Stimulated activated CD8-positive, alpha-beta memory T cell treated with anti-CD3 and anti-CD28 coated beads, Interleukin-12 subunit alpha, Interleukin-12 subunit beta, amount 100 ng/mL, for 24 hours (primary cell): ENCODE results near the gene PDCL3.
A peak's percentile ranks its signal among the peaks of the same experiment; 100 is the strongest.

Experiments used
- DNase-seq: peaks from one replicate; pipeline ENCODE4 v3.0.0-alpha.2; 2020; ENCODE audit errors: extremely low read depth

The PDCL3 gene

DNA sequence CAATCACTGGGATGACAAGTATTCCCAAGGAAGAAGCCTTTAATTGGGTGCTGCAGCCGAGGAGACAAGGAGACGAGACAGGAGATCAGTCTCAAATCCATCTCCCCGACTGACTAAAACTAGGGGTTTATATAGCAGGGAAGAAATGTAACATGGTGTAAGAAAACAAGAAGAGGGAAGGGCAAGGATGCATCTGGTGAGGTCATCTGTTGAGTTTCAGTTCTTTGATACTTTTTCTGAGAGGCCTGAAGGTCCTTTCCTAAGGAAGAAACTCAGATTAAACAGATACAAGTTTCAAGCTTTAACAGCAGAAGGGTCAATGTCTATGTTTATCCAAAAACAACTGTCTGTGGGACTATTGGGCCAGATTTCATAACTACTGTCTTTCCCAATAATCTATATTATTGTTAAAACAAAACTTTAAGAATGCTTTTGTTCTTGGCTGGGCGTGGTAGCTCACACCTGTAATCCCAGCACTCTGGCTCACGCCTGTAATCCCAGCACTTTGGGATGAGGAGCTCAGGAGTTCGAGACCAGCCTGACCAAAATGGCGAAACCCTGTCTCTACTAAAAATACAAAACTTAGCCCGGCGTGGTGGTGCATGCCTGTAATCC, 2.5 kb upstream of the PDCL3 start:
- no peak for DNase-seq

DNA sequence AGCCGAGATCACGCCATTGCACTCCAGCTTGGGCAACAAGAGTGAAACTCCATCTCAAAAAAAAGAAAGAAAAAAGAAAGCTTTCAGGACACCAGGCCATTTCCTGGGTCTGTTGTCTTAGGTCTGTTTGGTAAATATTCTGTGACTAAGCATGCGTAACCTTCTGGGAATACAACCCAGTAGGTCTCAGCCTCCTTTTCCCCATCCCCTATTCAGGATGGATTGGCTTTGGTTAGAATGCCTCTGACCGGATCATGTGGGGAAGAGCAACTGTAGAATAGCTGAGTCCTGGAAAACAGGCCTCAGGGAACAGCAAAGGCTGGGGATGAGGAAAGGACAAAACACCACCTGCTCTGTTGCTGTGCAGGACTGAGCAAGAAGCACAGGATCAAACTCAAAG, 1.6 kb upstream of the PDCL3 start:
- no peak for DNase-seq

DNA sequence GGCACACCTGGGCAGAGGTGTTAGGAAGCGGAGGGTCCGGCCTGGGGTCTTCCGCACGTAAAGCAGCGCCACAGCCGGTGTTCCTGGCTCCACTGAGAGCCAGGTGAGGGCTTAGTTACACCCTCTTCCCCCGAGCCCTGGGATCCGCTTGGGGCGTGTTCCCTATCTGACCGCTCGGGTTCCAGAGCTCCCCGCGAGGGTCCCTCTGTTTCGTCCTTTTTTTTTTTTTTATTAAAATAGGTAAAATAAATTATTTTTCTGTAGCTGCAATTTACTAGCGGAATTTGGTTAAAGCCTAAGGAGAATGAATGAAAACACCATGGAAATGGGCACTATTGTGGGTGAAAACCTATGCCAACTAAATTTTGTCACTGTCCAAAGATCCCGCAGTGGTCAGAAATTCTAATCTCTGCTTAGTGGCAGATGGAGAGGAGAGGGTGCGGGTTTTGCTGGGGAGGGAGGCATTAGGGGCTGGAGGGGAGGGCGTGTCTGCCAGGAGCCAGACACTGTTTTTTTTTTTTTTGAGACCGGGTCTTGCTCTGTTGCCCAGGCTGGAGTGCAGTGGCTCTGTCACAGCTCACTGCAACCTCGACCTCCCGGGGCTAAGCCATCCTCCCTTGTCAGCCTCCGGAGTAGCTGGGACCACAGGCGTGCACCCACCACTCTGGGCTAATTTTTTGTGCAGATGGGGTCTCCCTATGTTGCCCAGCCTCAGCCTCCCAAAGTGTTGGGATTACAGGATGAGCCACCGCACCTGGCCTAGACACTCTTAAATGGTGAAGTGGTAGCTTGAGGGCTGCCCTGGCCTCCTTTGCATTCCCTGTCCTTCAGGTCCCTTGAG, 834 bp downstream of the PDCL3 start:
- no peak for DNase-seq

DNA sequence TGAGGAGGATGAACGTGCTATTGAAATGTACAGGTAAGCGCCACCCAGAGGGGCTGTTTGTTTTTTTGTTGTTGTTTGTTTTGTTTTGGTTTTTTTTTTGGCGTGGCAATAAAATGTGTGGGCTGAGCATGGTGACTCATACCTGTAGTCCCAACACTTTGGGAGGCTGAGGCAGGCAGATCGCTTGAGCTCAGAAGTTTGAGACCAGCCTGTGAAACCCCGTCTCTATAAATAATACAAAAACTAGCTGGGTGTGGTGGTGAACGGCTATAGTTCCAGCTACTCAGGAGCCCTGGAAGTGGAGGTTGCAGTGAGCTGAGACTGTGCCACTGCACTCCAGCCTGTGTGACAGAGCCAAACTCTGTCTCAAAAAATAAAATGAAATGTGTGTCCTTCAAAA, 6.2 kb downstream of the PDCL3 start:
- DNase-seq, result no peak

DNA sequence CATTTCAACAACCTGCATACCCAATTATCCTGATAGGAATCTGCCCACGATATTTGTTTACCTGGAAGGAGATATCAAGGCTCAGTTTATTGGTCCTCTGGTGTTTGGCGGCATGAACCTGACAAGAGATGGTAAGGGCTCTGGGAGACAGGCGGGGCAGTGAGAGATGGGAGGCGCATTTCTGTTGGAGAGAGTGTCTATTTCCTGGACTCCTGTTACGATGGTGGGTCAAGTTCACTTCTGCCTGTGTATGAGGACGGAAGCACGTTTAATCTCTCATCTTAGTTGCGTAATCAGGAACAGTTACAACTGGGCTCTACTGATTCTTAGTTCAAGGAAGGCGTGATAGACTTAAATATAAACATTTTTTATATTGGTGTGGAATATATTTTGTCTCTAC, 8.9 kb downstream of the PDCL3 start:
- DNase-seq, result no peak

GRCh38 chr2:100577777-100578176, 15.0 kb downstream of the PDCL3 start:
- no peak for DNase-seq

DNA sequence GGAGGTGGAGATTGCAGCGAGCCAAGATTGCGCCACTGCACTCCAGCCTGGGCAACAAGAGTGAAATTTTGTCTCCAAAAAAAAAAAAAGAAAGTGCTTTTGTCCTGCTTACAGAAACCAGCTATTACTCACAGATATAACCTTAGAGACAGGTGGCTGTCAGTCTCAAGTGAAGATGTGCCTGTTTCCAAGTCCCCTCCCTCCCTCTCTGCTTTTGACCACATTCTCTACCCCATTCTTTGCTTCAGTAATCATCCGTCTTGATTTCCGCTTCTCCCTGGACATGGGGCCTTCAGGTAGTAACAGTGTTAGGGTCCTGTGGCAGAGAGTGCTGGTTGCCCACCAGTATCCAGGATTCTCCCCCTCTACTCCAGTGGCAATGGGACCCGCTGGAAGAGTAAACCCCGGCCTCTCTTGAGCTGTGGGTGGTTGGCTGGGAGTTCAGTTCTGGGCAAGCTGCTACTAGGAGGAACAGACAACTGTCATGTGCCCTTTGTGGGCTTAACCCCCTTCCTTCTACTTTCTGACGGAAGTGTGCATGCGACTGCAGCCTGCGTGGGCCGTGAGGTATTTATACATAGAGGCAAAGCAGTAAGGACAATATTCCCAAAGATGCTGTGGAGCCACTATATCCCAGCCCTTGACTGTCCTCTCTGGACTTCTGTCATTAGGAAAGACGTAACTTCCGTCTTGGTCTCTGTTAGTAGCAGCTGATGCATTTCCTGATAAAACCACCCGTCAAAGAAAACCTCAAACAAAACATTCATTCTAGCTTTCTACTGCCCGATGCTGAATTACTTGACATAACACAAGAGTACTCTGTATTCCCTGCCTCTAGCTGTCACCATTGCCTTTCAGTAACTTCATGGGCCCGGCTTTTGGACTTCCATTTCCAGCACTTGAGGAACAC, 17.8 kb downstream of the PDCL3 start:
- DNase-seq, result peak; percentile 8

DNA sequence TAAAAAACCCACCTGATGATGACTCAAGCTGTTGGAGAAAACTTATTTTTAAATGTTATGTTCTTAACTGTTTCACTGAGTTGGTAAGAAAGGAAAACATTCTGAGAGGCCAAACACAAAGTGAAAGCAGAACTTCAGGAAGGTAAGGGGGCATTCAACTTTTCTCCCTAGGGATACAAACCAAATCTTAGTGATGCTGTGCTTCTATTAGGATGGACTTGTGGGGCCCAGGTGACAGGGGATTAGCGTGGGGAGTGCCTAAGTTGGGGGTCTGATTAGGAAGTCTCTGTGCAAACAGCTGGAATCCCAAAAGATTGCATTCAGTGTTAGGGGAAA, 18.5 kb downstream of the PDCL3 start:
- DNase-seq, result no peak

GRCh38 chr2:100584816-100585215, 22.0 kb downstream of the PDCL3 start:
- no peak for DNase-seq

- no peak for DNase-seq
Observed at GRCh38 chr2:100588071-100588786, 25.4 kb downstream of the PDCL3 start.

DNA sequence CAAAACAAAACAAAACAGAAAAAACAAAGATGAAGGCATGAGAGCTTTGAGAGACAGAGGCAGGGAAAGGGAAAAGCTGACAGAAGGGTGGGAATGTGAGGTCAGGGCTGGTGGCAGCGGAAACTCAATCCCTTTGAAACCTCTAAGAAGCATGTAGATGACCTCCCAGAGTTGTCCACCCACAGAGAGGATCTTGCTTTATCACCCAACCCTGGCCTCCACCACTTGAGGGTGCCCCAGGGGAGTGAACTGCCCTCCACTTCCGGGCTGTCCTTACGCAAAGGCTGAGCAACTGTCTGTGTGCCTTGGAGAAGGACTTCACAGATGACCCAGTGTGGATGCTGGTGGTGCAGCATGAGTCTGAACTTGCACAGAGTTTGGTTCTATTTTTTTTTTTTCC, 26.7 kb downstream of the PDCL3 start:
- no peak for DNase-seq

DNA sequence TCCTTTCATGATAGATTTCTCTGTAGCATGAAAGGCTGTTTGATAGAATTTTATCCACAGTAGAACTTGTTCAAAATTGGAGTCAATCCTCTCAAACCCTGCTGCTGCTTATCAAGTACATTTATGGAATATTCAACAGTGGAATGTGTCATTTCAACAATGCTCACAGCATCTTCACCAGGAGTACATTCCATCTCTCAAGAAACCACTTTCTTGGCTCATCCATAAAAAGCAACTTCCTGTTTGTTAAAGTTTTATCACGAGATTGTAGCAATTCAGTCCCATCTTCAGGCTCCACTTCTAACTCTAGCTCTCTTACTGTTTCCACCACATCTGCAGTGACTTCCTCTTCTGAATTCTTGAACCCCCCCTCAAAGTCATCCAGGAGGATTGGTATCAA, 29.4 kb downstream of the PDCL3 start:
- DNase-seq, result no peak

- no peak for DNase-seq
Observed at GRCh38 chr2:100596465-100596864, 33.7 kb downstream of the PDCL3 start.

DNA sequence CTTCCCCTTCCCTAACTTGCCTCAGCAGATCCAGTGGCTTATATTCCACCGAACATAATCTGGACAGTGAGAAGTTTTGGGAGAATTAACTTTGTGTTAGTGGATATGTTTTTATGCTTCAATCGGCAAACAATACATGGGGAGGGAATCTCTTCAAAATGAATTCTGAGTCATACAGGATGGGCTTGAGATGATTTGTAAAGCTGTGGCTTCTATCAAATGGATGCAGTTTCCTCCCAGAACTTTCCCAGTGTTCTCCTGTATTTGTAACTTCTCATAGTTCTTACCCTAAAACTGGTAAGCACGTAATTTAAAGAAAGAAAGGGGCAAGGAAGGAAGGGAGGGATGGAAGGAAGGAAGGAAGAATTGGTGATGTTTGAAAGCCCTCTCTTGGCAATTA, 36.8 kb downstream of the PDCL3 start:
- no peak for DNase-seq

DNA sequence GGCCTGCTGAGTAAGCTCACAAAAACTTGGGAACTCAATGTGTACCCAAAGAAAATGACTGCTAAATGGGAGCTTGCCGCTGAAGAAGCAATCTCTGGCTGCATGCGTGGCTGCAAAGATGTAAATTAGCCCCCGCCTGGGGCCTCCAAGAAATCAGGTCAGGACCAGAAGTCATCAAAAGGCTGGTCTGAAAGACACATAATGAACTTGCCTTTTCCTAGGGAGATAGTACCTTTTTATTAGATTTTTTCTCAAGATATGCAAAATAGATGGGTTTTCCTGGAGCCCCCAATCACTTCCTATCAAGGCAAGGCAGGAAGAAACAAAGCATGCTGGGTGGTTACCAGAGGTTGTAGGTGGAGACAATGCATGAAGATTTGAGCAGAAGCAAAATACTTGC, 38.9 kb downstream of the PDCL3 start:
- DNase-seq, result no peak

DNA sequence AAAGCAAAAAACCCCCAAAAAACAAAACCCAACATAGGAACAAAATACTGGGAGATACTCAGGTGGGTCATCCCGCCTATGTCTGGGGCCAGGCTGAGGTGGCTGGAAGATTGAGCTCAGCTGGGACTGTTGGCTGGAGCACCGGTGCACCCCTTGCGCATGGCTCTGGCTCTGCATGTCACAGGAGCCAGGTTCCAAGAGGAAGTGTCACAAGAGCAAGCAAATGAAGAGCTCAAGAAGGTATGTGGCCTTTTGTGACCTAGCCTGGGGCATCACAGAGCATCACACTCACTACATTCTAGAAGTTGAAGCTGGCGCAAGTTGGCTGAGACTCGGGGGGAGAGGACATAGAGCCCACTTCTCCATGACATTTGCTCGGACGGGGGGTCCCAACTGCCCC, 40.6 kb downstream of the PDCL3 start:
- DNase-seq, result no peak

- DNase-seq, result no peak
Observed at GRCh38 chr2:100603948-100604633, 41.3 kb downstream of the PDCL3 start.

DNA sequence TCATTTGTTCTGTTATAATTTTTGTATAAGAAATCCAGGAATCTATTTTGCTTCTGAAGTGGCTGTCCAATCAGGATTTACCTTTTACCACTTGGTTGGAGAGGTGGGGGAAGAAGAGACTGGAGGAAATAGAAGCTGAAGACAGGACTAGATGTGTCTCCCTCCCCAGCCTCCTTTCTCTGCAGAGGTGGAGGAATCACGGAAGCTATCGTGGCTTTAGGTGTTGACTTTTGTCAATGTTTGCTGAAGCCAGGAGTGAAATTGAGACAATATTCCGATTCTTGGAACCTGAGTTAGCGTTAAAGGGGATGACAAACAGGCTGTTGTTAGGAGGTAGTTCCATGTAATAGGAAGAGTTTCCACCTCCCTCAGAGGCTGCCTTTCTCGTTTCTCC, 43.5 kb downstream of the PDCL3 start:
- DNase-seq, result no peak

DNA sequence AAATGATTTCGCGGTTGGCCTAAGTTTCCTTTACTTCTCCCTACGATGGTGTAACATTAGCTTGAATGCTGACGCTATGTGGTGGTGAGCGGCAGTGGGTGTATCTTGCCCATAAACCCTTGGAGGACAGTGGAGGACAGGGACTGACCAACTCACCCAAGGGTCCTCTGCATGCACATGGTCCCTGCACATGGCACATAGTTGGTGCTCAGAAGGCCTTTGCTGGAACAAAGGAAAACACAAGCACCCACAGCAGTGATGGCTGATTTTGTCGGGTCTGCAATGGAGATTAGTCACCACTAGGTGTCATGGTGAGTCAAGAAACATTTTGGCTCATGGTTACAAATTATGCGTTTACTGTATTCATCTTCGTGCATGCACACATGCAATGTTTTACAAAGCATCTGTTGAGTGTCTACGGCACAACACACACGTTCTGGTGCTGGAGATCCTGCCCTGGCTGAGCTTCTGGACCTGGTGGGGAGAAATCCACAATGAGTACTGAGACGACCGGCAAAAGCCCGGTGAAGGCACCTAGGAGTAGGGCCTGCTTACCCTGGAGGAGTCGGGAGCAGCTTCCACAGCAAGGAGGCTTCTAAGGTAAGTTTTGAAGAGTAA, 44.0 kb downstream of the PDCL3 start:
- no peak for DNase-seq

- peak; percentile 27 for DNase-seq
Observed at GRCh38 chr2:100610381-100610831, 47.6 kb downstream of the PDCL3 start.
